GM19023 (cell line): ENCODE measurements around the gene COL1A1.

Experiments
- ATAC-seq: cut with Tn5 transposase; IDR thresholded peaks from one replicate; pipeline ENCODE4 v1.9.1; 2021; ENCODE audit warnings: mild to moderate bottlenecking, moderate library complexity; ENCODE audit not compliant: unreplicated experiment

Gene COL1A1

DNA sequence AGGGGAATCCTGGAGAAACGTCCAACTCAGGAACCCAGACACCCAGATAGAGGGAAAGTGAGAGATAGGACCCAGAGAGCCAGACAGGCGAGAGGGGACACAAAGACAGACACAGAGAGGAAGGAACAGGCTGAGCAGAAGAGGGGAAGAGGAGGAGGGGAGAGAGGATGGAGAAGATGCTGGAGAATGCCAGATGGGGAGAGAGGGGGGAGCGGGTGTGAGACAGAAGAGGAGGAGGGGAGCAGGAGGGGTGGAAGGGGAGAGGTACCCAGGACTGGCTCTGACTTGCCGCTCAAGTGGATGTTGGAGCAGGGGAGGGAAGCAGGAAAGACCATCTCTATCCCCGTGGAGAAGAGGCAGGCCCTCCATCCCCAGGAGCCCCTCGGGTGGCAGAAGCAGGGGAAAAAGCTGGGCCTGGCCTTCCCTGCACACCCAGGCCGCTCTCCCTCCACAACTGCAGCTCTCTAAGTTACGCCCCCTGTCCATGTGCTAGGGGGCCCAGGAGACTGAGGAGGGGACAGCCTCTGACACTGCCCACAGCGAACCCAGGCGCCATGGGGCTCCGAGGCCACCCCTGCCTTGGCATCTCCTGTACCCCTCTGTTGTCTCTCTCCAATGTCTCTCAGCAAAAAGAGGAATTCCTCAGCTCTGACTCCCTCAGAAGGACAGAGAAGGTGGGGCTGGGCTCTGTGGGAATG is 55.8 kb downstream of the COL1A1 start:
- no peak for ATAC-seq

DNA sequence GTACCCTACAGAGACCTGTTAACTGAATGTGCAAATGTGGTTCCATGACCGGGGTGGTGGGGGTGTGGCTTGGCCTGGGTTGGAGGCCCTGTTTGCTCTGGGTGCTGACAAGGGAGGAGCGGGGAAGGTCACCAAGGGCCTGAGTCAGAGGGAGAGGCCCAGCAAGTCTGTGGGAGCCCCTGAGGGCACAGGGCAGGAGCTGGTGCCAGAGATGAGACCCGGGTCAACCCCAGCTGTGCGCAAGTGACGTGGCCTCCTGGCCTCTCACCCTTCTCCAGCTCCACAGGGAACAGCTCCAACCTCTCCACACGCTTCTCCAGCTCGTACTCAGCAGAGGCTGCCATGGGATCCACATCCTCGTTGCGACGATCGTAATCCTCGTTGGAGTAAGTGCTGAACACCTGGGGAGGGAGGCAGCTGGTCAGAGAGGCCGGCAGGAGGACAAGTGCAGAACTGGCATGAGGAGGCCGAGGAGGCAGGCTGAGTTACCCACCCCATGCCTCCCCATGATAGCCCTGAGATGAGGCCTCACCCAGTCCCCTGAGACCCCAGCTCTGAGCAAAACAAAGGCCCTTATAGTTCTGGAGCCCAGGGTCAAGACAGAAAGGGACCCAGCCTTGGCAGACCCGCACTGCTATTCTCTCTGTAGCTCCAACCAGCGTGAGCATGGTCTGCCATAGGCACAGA is 56.4 kb downstream of the COL1A1 start:
- no peak for ATAC-seq

DNA sequence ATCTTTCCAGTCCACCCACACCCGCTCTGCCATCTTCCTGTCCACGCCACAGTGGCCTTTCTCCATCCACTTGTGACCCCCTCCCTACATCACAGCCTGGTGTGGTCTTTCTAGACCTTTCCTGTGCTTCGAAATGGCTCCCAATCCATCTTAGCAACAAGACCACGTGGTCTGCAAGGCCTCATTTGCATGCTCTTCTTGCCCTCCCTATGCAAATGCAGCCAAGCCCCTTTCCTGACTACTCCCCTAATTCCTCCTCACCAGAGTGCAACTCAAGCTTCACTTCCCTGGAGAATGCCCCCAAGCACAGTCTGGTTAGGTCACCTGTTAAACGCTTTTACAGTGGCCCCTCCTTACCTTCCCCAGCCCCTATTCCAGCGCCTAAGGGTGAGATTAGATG is 57.1 kb downstream of the COL1A1 start:
- ATAC-seq: no peak

DNA sequence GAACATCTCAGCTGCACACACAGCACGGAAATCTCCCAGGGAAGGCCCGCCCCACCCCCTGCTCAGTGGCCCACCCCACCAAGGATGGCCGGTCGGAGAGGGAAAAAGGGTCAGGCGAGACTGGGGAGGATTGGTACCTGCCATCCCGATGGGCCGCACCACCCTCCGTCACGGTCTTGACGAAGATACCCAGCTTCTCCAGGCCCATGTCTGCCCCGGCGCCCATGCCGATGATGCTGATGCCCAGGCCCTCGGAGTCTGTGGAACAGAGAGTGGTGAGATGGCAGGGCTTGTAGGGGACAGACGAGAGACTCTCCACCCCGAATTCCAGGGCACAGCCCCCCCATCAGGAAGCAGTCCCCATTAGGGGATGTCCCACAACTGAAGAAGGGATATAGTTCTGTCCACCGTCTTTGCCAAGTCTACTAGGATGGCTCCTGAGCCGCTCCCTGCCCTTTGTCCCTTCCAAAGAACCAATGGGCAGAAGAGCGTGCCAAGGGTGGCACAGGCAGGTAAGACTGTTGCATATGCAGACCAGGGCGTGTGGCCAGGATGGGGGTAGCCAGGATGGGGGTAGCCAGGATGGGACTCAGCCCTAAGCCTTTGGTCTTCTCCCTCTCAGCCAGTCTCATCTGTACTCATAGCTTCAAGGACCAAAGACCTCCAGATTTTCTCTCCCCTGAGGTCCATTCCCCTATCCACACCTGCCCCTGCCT is 57.8 kb downstream of the COL1A1 start:
- no peak for ATAC-seq

DNA sequence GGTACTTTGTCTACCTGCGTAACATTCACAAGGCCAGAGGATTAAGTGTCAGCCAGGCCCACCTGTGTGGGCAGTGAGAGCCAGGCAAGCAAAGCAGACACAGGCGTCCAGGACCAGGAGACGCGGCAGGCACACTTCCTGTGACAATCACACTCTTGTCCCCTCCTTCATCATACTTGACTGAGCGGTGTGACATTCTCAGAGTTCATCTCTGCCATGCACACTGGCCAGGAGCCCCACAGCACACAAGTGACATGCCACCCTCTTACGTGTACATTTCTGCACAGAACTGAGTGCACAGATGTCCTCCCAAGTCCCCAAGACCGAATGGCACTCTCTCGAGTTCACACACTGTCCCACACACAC is 59.7 kb downstream of the COL1A1 start:
- no peak for ATAC-seq

DNA sequence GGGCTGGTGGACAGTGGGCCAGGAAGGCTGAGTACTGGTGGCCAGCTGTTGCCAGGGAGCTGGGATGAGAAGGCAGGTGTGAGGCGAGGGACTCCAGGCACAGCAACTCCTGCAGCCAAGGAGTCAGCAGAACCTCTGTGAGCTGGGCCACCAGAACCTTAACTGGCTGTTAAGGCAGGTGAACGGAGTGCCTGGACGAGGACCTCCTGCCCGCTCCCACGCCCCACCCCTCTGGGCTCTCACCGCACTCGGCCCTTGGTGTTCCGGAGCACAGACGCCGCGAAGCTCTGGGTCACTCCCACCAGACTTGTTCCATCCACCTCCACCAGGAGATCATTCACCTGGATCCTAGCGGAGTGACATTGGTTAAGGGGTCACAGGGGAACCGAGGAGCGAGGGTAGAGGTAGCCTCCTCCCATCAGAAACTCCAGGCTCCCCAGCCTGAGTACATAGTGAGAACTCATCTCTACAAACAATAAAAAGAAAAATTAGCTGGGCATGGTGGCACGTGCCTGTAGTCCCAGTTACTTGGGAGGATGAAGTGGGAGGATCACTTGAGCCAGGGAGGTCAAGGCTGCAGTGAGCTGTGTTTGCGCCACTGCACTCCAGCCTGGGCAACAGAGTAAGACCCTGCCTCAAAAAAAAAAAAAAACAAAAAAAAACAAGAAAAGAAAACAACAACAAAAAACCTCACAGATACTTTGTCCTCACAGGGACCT is 60.2 kb downstream of the COL1A1 start:
- ATAC-seq: no peak

DNA sequence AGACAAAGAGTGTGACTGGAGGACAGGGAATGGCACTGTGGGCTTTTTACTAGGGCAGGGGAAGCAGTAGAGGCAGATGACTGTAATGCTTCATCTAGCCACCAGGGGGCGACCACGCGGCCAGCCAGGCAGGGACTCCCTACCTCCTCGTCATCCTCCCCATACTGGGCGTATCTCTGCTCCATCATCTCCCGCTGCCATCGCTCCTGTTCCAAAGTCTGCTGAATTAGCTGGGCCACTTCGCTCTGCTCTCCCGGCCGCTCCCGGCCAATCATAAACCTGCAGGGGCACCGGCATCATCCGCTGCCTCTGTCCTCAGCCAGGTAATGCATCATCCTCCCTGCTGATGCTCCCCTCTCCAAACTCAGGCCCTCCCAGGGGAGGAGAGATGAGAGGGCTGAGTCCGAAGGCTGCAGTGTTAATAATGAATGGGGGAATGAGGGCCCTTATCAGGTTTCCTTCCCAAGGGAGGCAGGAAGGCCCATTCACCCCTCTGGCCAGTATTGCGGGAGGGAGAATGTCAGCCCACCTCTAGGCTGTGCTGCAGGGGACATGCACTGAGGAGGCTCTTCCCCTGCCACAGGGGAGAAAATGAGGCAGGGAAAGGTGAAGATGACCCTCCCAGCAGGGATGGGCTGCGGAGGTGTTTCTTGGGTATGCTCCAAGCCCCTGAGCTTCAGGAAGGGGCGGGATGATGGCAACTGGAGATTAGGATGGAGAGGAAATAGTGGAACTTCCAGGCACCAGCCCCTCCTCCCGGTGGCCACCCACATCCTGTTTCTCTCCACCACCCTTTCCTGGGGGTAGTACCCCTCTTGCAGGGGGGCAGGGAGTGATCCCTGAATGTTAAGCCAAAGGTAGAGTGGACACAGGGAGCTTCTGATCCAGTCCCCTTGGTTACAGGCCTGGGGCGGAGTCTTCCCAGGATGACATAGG is 61.2 kb downstream of the COL1A1 start:
- ATAC-seq: no peak

DNA sequence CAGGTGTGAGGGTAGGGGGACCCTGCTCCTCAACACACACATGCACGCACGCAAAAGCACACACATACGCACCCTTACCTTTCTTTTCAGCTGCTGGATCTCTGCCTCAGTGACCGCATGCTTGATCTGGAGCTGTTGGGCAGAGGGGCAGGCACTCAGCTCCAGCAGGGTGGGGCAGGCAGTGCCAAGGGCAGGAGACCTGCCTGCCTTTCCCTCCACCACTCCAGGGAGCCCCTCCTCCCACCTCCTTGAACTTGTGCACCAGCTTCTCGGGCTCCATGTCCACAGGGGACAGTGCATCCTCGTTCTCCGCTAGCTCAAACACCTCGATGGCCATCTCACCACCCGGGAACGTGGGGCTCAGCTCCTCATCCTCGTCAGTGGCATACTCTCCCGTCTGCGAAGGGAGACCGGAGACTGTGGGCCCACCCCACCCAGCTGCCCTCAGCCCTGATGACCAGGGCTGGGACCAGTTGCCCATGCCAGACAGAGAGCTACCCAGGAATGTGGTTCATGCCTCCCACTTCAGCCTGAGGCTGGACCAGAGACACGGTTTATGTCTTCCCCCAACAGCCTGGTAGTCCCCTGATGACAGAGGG is 62.1 kb downstream of the COL1A1 start:
- no peak for ATAC-seq

DNA sequence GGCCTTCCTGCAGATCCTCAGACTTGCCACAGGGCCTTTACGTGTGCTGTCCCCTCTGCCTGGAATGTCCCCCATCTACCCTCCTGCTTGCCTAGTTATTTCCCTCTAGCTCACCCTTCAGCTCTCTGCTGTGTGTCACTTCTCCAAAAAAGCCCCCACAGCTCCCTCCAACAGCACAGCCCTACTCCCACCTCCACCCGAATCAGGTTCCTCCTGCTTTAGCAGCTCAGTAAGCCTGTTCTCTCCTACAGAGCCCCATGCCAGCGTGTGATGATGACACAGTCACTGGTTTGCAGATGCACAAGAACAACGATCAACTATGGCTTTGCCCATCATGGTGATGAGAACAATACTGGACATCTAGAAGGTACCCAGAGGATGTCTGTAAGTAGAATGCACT is 64.4 kb downstream of the COL1A1 start:
- no peak for ATAC-seq

DNA sequence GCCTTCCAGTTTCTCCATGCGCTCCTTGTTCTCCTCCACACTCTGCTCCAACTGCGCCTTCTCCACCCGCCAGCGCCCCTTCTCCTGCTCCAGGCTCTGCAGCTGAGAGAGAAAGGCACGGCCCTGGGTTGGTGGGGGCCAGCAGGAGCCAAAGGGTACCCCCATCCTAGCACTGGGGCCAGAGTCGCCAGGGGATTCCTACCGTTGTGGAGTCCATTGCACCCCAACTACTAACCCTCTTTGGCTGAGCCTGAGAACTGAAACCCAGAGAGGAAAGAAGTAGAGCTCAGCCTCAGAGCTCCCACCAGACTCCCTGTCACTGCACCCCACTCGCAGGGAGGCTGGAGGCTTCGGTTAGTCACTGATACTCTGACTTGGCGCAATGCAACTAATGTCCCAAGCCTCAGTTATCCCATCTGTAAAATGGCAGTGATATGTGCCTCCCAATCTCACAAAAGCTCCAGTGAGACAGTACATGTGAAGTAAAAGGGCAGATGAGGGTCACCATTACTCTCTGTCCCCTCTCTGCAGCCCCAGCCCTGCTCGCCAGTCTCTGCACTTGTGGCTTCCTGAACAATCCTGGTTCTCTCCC is 65.2 kb downstream of the COL1A1 start:
- ATAC-seq: no peak

DNA sequence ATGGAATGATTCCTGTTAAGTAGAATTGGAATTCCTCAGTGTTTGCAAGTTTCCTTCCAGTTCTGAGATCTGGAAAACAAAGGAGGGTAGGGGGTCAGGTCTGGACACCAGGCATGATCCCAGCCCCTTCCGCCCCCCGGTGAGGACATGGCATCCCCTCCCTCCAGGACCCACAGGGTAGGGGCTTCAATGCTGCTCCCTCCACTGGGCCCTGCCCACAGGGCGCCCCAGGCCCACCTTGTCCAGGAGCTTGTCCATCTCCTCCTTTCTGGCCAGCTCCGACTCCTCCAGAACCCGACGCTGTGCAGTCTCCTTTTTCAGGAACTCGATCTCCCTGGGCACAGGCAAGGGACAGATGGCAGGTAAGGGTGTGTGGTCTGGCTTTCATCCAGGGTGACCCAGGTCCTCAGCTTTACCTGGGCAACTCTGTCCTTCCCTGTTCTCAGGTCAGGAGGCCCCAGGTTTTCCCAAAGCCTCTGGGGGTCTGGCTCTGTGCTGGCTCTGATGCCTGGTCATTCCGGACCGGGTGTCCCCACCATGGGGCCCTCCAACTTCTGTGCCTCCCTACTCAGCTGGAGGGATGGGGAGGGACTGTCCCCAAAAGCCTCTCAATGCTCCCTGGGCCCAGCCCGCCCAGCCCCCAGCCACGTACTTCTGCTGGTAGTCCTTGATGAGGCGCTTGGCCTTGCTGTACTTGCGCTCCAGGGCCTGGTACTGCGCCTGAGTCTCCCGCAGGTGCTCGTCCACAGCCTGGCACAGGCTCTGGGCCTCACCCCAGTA is 65.9 kb downstream of the COL1A1 start:
- ATAC-seq: no peak

DNA sequence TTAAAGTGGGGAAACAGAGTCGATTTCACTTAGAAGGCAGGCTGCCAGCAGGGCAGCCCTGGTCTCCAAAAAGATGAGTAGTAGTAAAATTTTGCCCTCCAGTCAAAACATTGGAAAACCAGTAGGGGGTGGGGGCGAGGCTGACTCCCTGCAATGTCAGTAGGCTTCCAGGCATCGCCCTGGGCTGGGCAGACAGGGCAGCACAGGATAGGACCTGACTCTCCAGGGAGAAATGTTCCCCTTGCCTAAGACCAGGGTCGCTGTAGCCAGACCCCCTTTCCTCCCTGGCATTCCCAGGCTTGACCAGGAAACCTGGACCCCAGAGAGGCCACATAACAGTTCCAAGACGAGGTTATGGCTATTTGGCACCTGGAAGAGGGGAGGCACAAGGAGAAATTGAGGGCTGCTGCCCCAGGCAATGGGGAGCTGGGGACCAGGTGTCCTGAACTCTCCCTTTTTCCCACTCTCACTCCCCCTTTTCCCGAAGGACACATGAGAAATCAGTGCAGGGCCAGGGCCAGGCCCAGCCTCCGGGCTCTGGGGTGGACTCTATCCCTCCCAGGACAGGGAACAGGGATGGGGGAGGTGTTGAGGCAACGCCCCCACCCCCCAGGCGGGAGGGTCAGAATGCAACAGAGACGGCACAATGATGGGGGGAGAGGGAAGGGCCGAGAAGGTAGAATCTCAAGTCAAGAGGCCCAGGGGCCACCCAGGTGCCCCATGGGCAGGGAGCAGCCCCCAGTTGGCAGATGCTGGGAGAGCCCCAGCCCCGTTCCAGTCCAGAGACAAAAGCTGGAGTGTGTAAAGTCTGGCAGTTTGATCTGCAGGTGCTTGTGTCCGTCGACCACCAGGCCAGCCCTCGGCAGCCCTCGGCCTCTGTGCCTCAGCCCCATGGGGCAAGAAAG is 67.0 kb downstream of the COL1A1 start:
- ATAC-seq: no peak

DNA sequence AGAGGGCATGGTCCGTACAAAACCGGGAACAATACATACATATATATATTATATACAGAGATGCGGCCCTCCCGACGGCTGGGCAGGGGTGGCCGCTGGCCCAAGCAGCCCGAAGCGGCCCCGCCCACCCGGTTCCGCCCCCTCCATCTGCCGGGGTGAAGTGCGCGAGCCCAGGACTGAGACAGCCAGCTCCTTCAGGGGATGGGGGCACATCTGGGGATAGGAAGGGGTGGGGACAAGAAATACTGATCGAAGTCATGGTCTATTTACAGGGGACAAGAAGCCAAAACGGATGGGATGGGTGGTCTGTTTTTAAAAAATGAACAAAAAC is 67.7 kb downstream of the COL1A1 start:
- ATAC-seq: no peak
